Astrocyte of the cerebellum (primary cell): Measurements from ENCODE around the gene CLIC1.

ENCODE experiments used
- DNase-seq: peaks from one replicate; pipeline ENCODE4 v3.0.0-alpha.2; 2011; ENCODE audit warnings: low read depth
- H3K4me3 ChIP-seq: 2 replicates; pipeline ENCODE4 v1.5.1; 2011; ENCODE audit warnings: mild to moderate bottlenecking, low read depth, low read length, moderate library complexity
- CTCF ChIP-seq: IDR thresholded peaks from 2 replicates; pipeline ENCODE4 v1.5.1; 2012; ENCODE audit warnings: low read length, low read depth, moderate library complexity, mild to moderate bottlenecking; ENCODE audit errors: missing control alignments
- in situ Hi-C: cut with HindIII; loops from 2 replicates; pipeline ENCODE4 v1.10.0; 2017; ENCODE audit warnings: low sequenced_read_pairs

The CLIC1 gene

GRCh38 chr6:31687860-31688693 is 48.3 kb downstream of the CLIC1 start:
- no peak for DNase-seq
- TF ChIP-seq CTCF = no peak
- no peak overlapping the region for H3K4me3 ChIP-seq
- in situ Hi-C loops = no loop called here

- no peak overlapping the region for H3K4me3 ChIP-seq
- in situ Hi-C loops = no loop called here
- TF ChIP-seq CTCF = no peak
- DNase-seq = no peak
Observed at GRCh38 chr6:31687321-31687720, 49.0 kb downstream of the CLIC1 start.

GRCh38 chr6:31686483-31686882 is 49.8 kb downstream of the CLIC1 start:
- H3K4me3 ChIP-seq = no peak overlapping the region
- in situ Hi-C loops = no loop called here
- DNase-seq = no peak
- no peak for TF ChIP-seq CTCF

- in situ Hi-C loops = no loop called here
- H3K4me3 ChIP-seq = no peak overlapping the region
- DNase-seq = no peak
- TF ChIP-seq CTCF = no peak
Observed at GRCh38 chr6:31683591-31683990, 52.7 kb downstream of the CLIC1 start.

- peak; percentile 15 for TF ChIP-seq CTCF
- no peak for DNase-seq
- in situ Hi-C loops = no loop called here
- peak overlapping the region; percentile 45 for H3K4me3 ChIP-seq
Observed at GRCh38 chr6:31681135-31681671, 55.1 kb downstream of the CLIC1 start.
